ENCODE results near the gene GP1BB.

The GP1BB gene

GRCh38 chr22:19714312-19715187, 8.8 kb upstream of the GP1BB start, which contains the start of gene SEPTIN5:
Gene SEPTIN5 (plus strand): TSS chr22:19714503. CDS start chr22:19714589, 86 bp downstream.
- no peak for DNase-seq (ENCODE audit: low read depth, low spot score)

GRCh38 chr22:19715188-19715930, 8.0 kb upstream of the GP1BB start:
- DNase-seq (ENCODE audit: low read depth, low spot score) = no peak

GRCh38 chr22:19716041-19716828, 7.1 kb upstream of the GP1BB start:
- DNase-seq (ENCODE audit: low read depth, low spot score) = no peak

- no peak for DNase-seq (ENCODE audit: low read depth, low spot score)
These were observed 6.6 kb upstream of the GP1BB start for GRCh38 chr22:19716829-19717105.

- DNase-seq (ENCODE audit: low read depth, low spot score) = no peak
These were observed 6.2 kb upstream of the GP1BB start for GRCh38 chr22:19717181-19717580.

- no peak for DNase-seq (ENCODE audit: low read depth, low spot score)
These were observed 5.5 kb upstream of the GP1BB start for GRCh38 chr22:19717691-19718455.

GRCh38 chr22:19718456-19719049, 4.8 kb upstream of the GP1BB start:
- no peak for DNase-seq (ENCODE audit: low read depth, low spot score)

GRCh38 chr22:19719050-19719482, 4.3 kb upstream of the GP1BB start:
- no peak for DNase-seq (ENCODE audit: low read depth, low spot score)

- DNase-seq (ENCODE audit: low read depth, low spot score) = no peak
These were observed 3.8 kb upstream of the GP1BB start for GRCh38 chr22:19719488-19720021.

- DNase-seq (ENCODE audit: low read depth, low spot score) = no peak
These were observed 3.0 kb upstream of the GP1BB start for GRCh38 chr22:19720150-19720827.

GRCh38 chr22:19720999-19721329, 2.4 kb upstream of the GP1BB start:
- no peak for DNase-seq (ENCODE audit: low read depth, low spot score)

- DNase-seq (ENCODE audit: low read depth, low spot score) = no peak
These were observed 1.8 kb upstream of the GP1BB start for GRCh38 chr22:19721330-19722177.

- no peak for DNase-seq (ENCODE audit: low read depth, low spot score)
These were observed 959 bp upstream of the GP1BB start for GRCh38 chr22:19722178-19722981.

- no peak for DNase-seq (ENCODE audit: low read depth, low spot score)
These were observed 432 bp upstream of the GP1BB start for GRCh38 chr22:19722982-19723231.

- DNase-seq (ENCODE audit: low read depth, low spot score) = no peak
These were observed 866 bp downstream of the GP1BB start for GRCh38 chr22:19723983-19724827.

- no peak for DNase-seq (ENCODE audit: low read depth, low spot score)
These were observed 1.8 kb downstream of the GP1BB start for GRCh38 chr22:19724927-19725661.
